Left hindlimb (tissue), 1 donor: Measurements from ENCODE around the gene SLC2A8.

Experiments used
- DNase-seq: peaks from one replicate; pipeline ENCODE4 v3.0.0-alpha.2; 2018

SLC2A8 gene

GRCh38 chr9:127403507-127404192 is 6.7 kb downstream of the SLC2A8 start:
- DNase-seq: no peak

GRCh38 chr9:127404631-127405030 is 7.7 kb downstream of the SLC2A8 start:
- no peak for DNase-seq

- DNase-seq: no peak
Observed at GRCh38 chr9:127405344-127406125, 8.6 kb downstream of the SLC2A8 start.

GRCh38 chr9:127406799-127407491 is 10.0 kb downstream of the SLC2A8 start:
- DNase-seq: no peak

GRCh38 chr9:127407492-127407843 is 10.5 kb downstream of the SLC2A8 start:
- no peak for DNase-seq

GRCh38 chr9:127411122-127411521 is 14.2 kb downstream of the SLC2A8 start:
- DNase-seq: no peak

GRCh38 chr9:127415141-127415540 is 18.2 kb downstream of the SLC2A8 start:
- DNase-seq: no peak

- DNase-seq: no peak
Observed at GRCh38 chr9:127415657-127416056, 18.7 kb downstream of the SLC2A8 start.

- DNase-seq: no peak
Observed at GRCh38 chr9:127417131-127418036, 20.4 kb downstream of the SLC2A8 start.

GRCh38 chr9:127418037-127418471 is 21.1 kb downstream of the SLC2A8 start:
- DNase-seq: no peak

- DNase-seq: no peak
Observed at GRCh38 chr9:127419348-127419747, 22.4 kb downstream of the SLC2A8 start.

GRCh38 chr9:127421057-127421456 is 24.1 kb downstream of the SLC2A8 start:
- no peak for DNase-seq

GRCh38 chr9:127422133-127422782 is 25.3 kb downstream of the SLC2A8 start:
- DNase-seq: no peak

- no peak for DNase-seq
Observed at GRCh38 chr9:127422787-127423186, 25.8 kb downstream of the SLC2A8 start.

GRCh38 chr9:127423476-127423933 is 26.5 kb downstream of the SLC2A8 start:
- no peak for DNase-seq

- peak; percentile 96 for DNase-seq
Observed at GRCh38 chr9:127423934-127424675, 27.1 kb downstream of the SLC2A8 start, which contains the start of gene ZNF79. TSS of gene ZNF79 (plus strand) at chr9:127424382. CDS start at chr9:127424788, 406 bp downstream.

GRCh38 chr9:127424676-127424999 is 27.7 kb downstream of the SLC2A8 start:
- no peak for DNase-seq

- no peak for DNase-seq
Observed at GRCh38 chr9:127426756-127427155, 29.8 kb downstream of the SLC2A8 start.

- no peak for DNase-seq
Observed at GRCh38 chr9:127428348-127428747, 31.4 kb downstream of the SLC2A8 start.

- DNase-seq: no peak
Observed at GRCh38 chr9:127430415-127430814, 33.4 kb downstream of the SLC2A8 start.
